Measurements from ENCODE around the gene MAPK10. TPM values are rescaled to one million over a fixed set of nuclear protein-coding genes. Genes with fewer than 3 reads are reported as not detected.

The MAPK10 gene
- total and polyA plus RNA-seq, 2 experiments from 2014 or later = 3.6 to 8.1 TPM

Small RNA genes lying within 50 kb of the gene (small RNA-seq; reads per million reads assigned to genes)
- gene RN7SKP96 (ENCODE audit: low replicate concordance) = not detected

Other genes starting within 250 kb of the MAPK10 start
- gene PTPN13, start 234.3 kb upstream of the MAPK10 start, total RNA-seq (2014; rRNA removed; shearing (Covaris generic)) = 45.1 and 49.9 TPM in 2 replicates
- gene PTPN13, start 234.3 kb upstream of the MAPK10 start, polyA plus RNA-seq (2016; fragmentation: Nextera tagmentation; extraction: Ambion mirVana) = 11.5 and 12.6 TPM in 2 replicates

All from GM23338 (cell line).